Measurements from ENCODE around the gene TECTB. TPM values are rescaled to one million over a fixed set of nuclear protein-coding genes. Genes with fewer than 3 reads are reported as not detected.

TECTB gene
- total and polyA plus RNA-seq, 8 donors = not detected

DNA sequence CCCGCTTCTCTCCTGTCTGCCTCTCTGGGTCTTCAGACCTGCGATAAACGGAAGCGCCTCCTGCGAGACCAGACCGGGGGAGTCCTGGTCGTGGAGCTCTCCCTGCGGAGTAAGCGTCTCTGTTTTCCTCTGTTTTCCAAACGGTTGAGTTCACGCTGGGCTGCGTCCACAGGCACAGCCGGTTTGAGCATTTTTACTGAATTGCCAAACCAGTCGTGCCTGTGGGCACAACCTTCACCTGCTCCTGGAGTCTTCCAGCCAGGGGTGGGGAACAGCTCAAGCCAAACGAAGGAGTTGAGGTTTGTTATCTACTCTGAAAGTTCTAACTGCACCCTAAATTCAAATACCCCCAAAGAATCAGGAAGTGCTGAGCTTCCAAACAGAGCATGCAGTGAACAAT, 16.3 kb downstream of the TECTB start:
- FAIRE-seq (no peak), DNase-seq (no peak)

GRCh38 chr10:112302335-112302734, 19.1 kb downstream of the TECTB start:
- no peak for ATAC-seq

More for the DNA sequence above, 16.3 kb downstream of the TECTB start:
- intact Hi-C loops (cut with DNase I) = no loop called here
- WGBS, 2 donors = 63 to 67% methylated on average over 15 of the region's 15 CpGs
- Histone ChIP-seq H3K27ac (no peak overlapping the region), H3K4me1 (no peaks in the 10 kb centered on the region), H3K4me3 (no peak overlapping the region), H3K9me3 (no peaks in the 10 kb centered on the region), H3K36me3 (no peaks in the 10 kb centered on the region), H3K27me3 (no peaks in the 10 kb centered on the region)
- no peak for ATAC-seq
- TF ChIP-seq, protein P1, sequence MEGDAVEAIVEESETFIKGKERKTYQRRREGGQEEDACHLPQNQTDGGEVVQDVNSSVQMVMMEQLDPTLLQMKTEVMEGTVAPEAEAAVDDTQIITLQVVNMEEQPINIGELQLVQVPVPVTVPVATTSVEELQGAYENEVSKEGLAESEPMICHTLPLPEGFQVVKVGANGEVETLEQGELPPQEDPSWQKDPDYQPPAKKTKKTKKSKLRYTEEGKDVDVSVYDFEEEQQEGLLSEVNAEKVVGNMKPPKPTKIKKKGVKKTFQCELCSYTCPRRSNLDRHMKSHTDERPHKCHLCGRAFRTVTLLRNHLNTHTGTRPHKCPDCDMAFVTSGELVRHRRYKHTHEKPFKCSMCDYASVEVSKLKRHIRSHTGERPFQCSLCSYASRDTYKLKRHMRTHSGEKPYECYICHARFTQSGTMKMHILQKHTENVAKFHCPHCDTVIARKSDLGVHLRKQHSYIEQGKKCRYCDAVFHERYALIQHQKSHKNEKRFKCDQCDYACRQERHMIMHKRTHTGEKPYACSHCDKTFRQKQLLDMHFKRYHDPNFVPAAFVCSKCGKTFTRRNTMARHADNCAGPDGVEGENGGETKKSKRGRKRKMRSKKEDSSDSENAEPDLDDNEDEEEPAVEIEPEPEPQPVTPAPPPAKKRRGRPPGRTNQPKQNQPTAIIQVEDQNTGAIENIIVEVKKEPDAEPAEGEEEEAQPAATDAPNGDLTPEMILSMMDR (IDR thresholded peaks at IDR 0.05) = no peak

GRCh38 chr10:112303528-112303927, 20.3 kb downstream of the TECTB start:
- Histone ChIP-seq H3K4me3 (no peak overlapping the region), H3K27ac (no peak overlapping the region), H3K9me3 (no peaks in the 10 kb centered on the region), H3K4me1 (no peaks in the 10 kb centered on the region), H3K36me3 (no peaks in the 10 kb centered on the region), H3K27me3 (no peaks in the 10 kb centered on the region)
- FAIRE-seq = no peak
- TF ChIP-seq, protein P1 (IDR thresholded peaks at IDR 0.05) = no peak
- WGBS, 2 donors = 60 to 72% methylated on average over 2 of the region's 2 CpGs
- no peak for DNase-seq
- no peak for ATAC-seq
- intact Hi-C loops (cut with DNase I) = no loop called here

More at GRCh38 chr10:112302335-112302734, 19.1 kb downstream of the TECTB start:
- Histone ChIP-seq H3K4me3 (no peak overlapping the region), H3K27me3 (no peaks in the 10 kb centered on the region), H3K36me3 (no peaks in the 10 kb centered on the region), H3K9me3 (no peaks in the 10 kb centered on the region), H3K4me1 (no peaks in the 10 kb centered on the region), H3K27ac (no peak overlapping the region)
- DNase-seq (no peak), FAIRE-seq (no peak)
- WGBS, 2 donors = 45 to 55% methylated on average over 3 of the region's 3 CpGs
- TF ChIP-seq, protein P1 (IDR thresholded peaks at IDR 0.05) = no peak
- intact Hi-C loops (cut with DNase I) = no loop called here

DNA sequence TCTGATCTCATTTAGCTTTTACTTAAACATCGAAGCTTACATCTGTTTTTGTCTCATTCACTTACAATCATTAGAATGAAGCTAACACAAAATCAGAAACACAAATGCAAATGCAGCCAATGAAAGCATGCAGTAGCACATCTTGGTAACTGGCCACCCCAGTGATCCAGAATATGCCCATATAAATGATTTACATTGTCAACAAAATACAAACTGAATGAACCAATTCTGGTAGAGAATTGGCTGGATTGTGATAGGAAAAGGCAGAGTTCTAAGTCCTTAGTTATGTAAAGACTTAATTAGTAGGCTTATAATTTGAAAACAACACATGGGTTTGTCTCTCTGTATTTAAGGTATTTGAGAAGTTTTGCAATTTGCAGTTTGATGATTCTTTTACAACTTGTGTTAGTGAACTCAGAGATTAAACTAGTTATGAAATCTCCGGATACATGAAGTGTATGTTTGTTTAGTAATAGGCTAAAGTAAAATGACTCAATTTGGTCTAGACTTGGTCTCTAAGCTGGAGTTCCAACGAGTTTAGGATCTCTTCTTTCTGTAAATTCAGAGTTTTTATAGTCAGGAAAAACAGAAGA, 21.2 kb downstream of the TECTB start:
- Histone ChIP-seq H3K4me1 (no peaks in the 10 kb centered on the region), H3K9me3 (no peaks in the 10 kb centered on the region), H3K27ac (no peak overlapping the region), H3K4me3 (no peak overlapping the region), H3K36me3 (no peaks in the 10 kb centered on the region), H3K27me3 (no peaks in the 10 kb centered on the region)
- no peak for DNase-seq
- TF ChIP-seq, protein P1 (IDR thresholded peaks at IDR 0.05) = no peak
- FAIRE-seq = no peak
- 40 to 50% methylated on average over 3 of the region's 3 CpGs for WGBS, 2 donors
- intact Hi-C loops (cut with DNase I) = no loop called here
- no peak for ATAC-seq

GRCh38 chr10:112307358-112308124, 24.3 kb downstream of the TECTB start:
- no peak overlapping the region for H3K4me3 ChIP-seq
- DNase-seq (peak in 3 of 6 donors; percentile 39 to 59 (median 50)), FAIRE-seq (no peak), ATAC-seq (peak in 3 of 4 donors; percentile 72 to 82 (median 81))
- no peaks in the 10 kb centered on the region for H3K27me3 ChIP-seq
- intact Hi-C loops (cut with DNase I) = no loop called here
- no peaks in the 10 kb centered on the region for H3K36me3 ChIP-seq
- no peak overlapping the region for H3K27ac ChIP-seq
- no peaks in the 10 kb centered on the region for H3K4me1 ChIP-seq
- WGBS, 2 donors = 45 to 53% methylated on average over 7 of the region's 7 CpGs
- no peaks in the 10 kb centered on the region for H3K9me3 ChIP-seq
- TF ChIP-seq, protein P1 (IDR thresholded peaks at IDR 0.05) = peak; percentile 43 to 75 (median 65)

All from pancreas (tissue), 10 donors.